Retina (tissue), 1 donor: ENCODE measurements around the gene TMEM94.
"Not testable (repeated sequence)": the region's sequence is repeated elsewhere in the genome, so short reads cannot be mapped to it uniquely, and the experiment has no call there.

Experiments used
- DNase-seq: peaks from one replicate; pipeline ENCODE4 v3.0.0-alpha.2; 2016

TMEM94 gene

DNA sequence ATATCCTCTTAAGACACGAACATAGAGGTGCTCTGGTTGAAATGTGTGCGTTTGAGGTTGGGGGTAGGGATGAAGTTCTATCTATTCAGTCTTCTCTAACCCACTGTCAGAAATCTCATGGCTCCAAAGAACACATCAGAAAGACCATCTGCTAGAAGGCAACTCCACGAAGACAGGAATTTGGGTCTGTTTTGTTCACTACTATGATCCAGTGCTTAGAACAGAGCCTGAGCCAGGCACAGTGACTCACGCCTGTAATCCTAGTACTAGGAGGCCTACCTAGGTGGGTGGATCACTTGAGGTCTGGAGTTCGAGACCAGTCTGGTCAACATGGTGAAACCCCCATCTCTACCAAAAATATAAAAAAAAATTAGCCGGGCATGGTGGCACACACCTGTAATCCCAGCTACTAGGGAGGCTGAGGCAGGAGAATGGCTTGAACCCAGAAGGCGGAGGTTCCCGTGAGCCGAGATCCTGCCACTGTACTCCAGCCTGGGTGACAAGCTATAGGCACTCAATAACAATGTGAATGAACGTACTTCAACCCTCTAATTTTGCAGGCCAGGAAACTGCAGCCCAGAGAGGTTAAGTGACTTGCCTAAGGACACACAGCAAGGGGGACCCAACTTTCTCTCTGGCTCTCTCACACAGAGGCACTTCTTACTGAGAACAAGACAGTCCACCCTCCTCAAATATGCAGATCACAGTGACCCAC lies 56.6 kb downstream of the TMEM94 start:
- no peak for DNase-seq

DNA sequence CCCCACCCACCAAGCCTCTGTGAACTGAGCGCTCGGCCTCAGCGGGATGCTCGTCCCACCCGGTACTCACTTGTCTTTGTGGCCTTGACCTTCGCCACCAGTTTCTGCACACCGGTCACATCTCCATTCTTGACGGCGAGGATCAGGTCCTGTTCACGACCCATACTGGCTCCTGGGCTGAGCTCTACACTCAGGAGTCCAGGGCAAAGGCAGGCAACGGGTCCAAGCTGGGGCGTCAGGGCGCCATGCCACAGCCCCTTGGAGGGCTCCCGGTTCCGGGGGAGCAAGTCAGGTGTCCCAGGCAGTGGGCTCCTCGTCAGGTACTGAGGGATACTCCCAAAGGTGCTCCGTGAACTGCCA lies 57.2 kb downstream of the TMEM94 start:
- DNase-seq = no peak

GRCh38 chr17:75514299-75514918 lies 58.0 kb downstream of the TMEM94 start:
- DNase-seq = peak; percentile 45

GRCh38 chr17:75514919-75515495 lies 58.6 kb downstream of the TMEM94 start:
- no peak for DNase-seq

- DNase-seq = peak; percentile 97
Measured at GRCh38 chr17:75515496-75516254, 59.2 kb downstream of the TMEM94 start, which contains the start of gene CASKIN2. Gene CASKIN2 (minus strand): TSS chr17:75515537. CDS start chr17:75513804, 1,733 bp downstream.

DNA sequence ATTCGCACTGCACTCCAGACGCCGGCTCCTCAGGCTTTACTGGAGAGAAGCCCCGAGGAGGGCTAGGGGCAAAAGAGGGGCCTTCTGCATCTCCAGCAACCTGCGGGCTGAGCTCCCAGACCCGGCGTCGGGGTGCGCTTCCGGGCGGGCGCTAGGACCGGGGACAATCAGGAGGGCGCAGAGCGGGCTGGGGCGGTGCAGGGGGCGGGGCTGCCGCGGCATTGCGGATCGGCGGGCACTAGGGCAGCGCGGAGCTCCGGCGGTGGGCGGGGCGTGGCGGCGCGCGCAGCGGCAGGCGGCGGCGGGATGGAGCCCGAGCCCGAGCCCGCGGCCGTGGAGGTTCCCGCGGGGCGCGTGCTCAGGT lies 59.8 kb downstream of the TMEM94 start, which contains the start of gene TSEN54:
Gene TSEN54 (plus strand): TSS at position 274 of the 364 bp plus-strand sequence. CDS start 33 bp downstream, at position 307.
- DNase-seq = no peak

GRCh38 chr17:75516619-75517296 lies 60.3 kb downstream of the TMEM94 start:
- DNase-seq = peak; percentile 70

- DNase-seq = no peak
Measured at GRCh38 chr17:75517297-75517865, 60.9 kb downstream of the TMEM94 start.

DNA sequence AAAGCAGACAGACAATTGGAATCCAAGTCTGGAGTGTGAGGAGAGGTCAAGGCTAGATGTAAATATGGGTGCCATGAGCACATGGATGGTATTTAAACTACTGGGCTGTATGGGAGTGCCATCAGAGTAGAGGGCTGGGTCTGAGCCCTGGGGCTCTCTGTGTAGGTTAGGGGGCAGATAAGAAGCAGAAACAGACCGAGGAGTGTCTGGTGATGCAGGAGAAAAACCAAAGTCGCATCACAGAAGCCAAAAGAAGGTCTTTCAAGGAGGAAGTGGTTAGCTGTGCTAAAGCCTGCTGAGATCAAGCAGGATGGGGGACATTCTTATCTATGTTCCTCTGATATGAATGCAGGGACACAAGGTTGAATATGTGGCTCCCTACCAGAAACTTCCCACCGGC lies 61.8 kb downstream of the TMEM94 start:
- DNase-seq = no peak

GRCh38 chr17:75518983-75519537 lies 62.6 kb downstream of the TMEM94 start:
- DNase-seq = no peak

DNA sequence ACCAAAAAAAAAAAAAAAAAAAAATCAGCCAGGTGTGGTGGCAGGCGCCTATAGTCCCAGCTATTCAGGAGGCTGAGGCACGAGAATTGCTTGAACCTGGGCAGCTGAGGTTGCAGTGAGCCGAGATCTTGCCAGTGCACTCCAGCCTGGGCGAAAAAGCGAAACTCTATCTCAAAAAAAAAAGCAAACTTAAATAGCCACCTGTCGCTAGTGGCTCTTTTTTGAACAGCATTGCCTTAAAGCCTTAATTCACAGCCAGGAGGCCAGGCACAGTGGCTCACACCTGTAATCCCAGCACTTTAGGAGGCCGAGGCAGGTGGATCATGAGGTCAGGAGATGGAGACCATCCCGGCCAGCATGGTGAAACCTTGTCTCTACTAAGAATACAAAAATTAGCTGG lies 64.0 kb downstream of the TMEM94 start:
- not testable (repeated sequence) for DNase-seq

- no peak for DNase-seq
Measured at GRCh38 chr17:75521290-75521689, 64.9 kb downstream of the TMEM94 start.

DNA sequence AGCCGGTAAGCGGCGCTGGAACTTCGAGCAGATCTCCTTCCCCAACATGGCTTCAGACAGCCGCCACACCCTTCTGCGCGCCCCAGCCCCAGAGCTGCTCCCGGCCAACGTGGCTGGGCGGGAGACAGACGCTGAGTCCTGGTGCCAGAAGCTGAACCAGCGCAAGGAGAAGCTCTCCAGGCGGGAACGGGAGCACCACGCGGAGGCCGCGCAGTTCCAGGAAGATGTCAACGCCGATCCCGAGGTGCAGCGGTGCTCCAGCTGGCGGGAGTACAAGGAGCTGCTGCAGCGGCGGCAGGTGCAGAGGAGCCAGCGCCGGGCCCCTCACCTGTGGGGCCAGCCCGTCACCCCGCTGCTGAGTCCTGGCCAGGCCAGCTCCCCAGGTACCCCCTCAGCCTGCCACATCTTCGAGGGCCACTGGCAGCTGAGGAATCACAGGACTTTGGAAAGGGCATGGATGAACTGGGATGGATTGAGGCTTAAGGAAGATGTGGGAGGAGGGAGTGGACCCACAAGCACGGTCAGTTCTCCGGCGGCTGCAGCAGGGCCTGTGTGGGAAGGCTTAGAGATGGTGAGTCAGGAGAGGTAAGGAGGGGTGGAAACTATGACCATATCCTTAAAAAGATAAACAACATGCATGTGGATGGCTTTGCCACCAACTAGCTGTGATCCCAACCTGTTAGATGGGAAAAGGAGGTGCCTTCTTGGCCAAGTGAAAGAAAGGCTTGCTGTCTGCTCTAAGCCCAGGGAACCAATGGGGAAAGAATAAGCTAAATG lies 65.7 kb downstream of the TMEM94 start:
- DNase-seq = no peak

DNA sequence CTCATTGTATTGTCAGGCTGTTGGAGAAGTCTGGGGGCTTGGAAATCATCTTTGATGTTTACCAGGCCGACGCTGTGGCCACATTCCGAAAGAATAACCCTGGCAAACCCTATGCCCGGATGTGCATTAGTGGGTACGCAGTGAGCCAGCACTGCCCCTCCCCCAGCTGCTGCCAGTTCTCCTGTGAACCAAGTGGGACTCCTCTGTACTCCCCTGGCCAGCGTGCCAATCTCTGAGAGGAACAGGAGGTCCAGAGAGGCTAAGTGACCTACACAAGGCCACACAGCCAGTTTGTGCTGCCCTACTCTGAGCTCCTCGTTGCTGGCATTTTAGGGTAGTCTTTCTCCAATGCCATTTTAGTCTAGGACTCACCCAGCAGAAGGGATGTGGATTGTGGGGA lies 67.2 kb downstream of the TMEM94 start:
- DNase-seq = no peak

- no peak for DNase-seq
Measured at GRCh38 chr17:75524269-75524969, 68.0 kb downstream of the TMEM94 start.

DNA sequence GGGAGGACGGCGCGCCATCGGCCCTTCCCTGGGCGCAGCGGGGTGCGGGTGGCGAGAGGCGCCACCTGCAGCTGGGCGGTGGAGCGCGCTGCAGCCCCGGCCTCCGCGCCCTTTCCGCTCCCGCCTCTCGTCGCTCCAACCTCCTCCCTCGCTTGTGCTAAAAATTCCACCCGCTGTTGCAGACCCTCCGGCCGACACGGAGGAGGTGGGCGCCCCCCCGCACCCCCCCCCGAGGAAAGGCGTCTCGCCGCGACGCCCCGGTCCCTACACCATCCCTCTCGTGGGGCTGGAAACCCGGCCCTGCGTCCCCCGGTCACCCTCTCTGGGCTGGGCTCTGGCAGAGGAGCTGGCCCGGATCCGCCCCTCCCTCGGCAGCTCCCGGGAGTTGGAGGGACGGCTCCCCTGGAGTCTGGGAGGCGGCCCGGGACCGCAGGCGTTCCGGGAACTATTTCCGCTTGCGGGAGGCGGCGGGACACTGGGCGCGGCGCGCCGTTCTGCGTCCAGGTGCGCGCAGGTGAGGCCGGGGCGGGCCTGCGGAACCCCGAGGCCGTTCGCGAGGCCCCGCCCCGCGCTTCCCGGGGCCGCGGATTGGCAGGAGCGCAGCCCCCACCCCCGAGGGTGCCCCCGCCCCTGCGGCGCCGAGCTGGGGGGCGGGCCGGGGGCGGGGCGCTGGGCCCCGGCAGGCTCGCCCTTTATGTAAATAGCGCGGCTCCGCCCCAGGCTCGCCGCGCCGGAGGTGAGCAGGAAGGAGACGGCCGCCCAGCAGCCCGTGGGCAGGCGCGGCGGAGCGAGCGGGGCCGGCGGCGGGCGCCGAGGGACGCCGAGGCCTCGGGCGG lies 68.8 kb downstream of the TMEM94 start, which contains the start of gene LLGL2:
Gene LLGL2 (plus strand): TSS at position 728 of the 836 bp plus-strand sequence. CDS start 17,730 bp downstream, outside the sequence.
- DNase-seq = peak; percentile 74

- peak; percentile 49 for DNase-seq
Measured at GRCh38 chr17:75525806-75526554, 69.5 kb downstream of the TMEM94 start.

- no peak for DNase-seq
Measured at GRCh38 chr17:75526555-75527270, 70.3 kb downstream of the TMEM94 start.
